Measurements from ENCODE around the gene IL23A. TPM values are rescaled to one million over a fixed set of nuclear protein-coding genes. Genes with fewer than 3 reads are reported as not detected.

IL23A gene
- total and polyA plus RNA-seq, 2 of the 13 experiments (the other 11 are each of a cell fraction or from before 2014, with no cell fraction given) = 0.33 to 0.35 TPM

DNA sequence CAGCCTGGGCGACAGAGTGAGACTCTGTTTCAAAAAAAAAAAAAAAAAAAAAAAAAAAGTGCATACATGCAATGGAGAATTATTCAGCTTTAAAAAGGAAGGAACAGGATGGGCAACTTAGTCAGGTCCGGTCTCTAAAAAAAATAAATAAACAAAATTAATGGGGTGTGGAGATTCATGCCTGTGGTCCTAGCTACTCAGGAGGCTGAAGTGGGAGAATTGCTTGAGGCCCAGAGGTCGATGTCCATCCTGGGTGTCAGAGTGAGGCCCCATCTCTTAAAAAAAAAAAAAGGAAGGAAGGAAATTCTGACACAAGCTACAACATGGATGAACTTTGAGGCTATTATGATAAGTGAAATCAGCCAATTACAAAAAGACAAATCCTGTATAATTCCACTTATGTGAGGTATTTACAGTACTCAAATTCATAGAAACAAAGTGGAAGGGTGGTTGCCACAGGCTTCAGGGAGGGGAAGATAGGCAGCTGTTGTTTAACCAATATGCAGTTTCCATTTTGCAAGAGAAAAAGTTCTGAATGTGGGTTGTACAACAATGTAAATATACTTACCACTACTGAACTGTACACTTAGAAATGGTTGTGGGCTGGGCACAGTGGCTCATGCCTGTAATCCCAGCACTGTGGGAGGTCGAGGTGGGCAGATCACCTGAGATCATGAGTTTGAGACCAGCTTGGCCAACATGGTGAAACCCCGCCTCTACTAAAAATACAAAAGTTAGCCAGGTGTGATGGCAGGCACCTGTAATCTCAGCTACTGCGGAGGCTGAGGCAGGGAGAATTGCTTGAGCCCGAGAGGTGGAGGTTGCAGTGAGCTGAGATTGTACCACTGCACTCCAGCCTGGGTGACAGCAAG lies 36.3 kb downstream of the IL23A start (continued):
- TF ChIP-seq, protein P1, sequence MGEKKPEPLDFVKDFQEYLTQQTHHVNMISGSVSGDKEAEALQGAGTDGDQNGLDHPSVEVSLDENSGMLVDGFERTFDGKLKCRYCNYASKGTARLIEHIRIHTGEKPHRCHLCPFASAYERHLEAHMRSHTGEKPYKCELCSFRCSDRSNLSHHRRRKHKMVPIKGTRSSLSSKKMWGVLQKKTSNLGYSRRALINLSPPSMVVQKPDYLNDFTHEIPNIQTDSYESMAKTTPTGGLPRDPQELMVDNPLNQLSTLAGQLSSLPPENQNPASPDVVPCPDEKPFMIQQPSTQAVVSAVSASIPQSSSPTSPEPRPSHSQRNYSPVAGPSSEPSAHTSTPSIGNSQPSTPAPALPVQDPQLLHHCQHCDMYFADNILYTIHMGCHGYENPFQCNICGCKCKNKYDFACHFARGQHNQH (CRISPR knock-in tag; IDR thresholded peaks at IDR 0.05) = 0 out of 2 replicates have a peak, but pooled peaks have one; percentile 20
- TF ChIP-seq, protein P2, sequence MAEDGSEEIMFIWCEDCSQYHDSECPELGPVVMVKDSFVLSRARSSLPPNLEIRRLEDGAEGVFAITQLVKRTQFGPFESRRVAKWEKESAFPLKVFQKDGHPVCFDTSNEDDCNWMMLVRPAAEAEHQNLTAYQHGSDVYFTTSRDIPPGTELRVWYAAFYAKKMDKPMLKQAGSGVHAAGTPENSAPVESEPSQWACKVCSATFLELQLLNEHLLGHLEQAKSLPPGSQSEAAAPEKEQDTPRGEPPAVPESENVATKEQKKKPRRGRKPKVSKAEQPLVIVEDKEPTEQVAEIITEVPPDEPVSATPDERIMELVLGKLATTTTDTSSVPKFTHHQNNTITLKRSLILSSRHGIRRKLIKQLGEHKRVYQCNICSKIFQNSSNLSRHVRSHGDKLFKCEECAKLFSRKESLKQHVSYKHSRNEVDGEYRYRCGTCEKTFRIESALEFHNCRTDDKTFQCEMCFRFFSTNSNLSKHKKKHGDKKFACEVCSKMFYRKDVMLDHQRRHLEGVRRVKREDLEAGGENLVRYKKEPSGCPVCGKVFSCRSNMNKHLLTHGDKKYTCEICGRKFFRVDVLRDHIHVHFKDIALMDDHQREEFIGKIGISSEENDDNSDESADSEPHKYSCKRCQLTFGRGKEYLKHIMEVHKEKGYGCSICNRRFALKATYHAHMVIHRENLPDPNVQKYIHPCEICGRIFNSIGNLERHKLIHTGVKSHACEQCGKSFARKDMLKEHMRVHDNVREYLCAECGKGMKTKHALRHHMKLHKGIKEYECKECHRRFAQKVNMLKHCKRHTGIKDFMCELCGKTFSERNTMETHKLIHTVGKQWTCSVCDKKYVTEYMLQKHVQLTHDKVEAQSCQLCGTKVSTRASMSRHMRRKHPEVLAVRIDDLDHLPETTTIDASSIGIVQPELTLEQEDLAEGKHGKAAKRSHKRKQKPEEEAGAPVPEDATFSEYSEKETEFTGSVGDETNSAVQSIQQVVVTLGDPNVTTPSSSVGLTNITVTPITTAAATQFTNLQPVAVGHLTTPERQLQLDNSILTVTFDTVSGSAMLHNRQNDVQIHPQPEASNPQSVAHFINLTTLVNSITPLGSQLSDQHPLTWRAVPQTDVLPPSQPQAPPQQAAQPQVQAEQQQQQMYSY (CRISPR knock-in tag; IDR thresholded peaks at IDR 0.05) = no peak
- TF ChIP-seq SOX13 (IDR thresholded peaks at IDR 0.05) = no peak
- TF ChIP-seq SOX13 (CRISPR knock-in tag; conservative IDR thresholded peaks at IDR 0.05 in 1 of 2, IDR thresholded peaks at IDR 0.05 in 1 of 2) = peak in 1 of 2 experiments; percentile 16; a peak in 1 of 4 replicates
- TF ChIP-seq, protein P3, sequence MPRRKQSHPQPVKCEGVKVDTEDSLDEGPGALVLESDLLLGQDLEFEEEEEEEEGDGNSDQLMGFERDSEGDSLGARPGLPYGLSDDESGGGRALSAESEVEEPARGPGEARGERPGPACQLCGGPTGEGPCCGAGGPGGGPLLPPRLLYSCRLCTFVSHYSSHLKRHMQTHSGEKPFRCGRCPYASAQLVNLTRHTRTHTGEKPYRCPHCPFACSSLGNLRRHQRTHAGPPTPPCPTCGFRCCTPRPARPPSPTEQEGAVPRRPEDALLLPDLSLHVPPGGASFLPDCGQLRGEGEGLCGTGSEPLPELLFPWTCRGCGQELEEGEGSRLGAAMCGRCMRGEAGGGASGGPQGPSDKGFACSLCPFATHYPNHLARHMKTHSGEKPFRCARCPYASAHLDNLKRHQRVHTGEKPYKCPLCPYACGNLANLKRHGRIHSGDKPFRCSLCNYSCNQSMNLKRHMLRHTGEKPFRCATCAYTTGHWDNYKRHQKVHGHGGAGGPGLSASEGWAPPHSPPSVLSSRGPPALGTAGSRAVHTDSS (CRISPR knock-in tag; conservative IDR thresholded peaks at IDR 0.05) = no peak
- 0 out of 2 replicates have a peak, but pooled peaks have one; percentile 23 for TF ChIP-seq ISL2 (CRISPR knock-in tag; IDR thresholded peaks at IDR 0.05)
- no peak for TF ChIP-seq ZNF263 (CRISPR knock-in tag; IDR thresholded peaks at IDR 0.05)
- TF ChIP-seq, protein P4, sequence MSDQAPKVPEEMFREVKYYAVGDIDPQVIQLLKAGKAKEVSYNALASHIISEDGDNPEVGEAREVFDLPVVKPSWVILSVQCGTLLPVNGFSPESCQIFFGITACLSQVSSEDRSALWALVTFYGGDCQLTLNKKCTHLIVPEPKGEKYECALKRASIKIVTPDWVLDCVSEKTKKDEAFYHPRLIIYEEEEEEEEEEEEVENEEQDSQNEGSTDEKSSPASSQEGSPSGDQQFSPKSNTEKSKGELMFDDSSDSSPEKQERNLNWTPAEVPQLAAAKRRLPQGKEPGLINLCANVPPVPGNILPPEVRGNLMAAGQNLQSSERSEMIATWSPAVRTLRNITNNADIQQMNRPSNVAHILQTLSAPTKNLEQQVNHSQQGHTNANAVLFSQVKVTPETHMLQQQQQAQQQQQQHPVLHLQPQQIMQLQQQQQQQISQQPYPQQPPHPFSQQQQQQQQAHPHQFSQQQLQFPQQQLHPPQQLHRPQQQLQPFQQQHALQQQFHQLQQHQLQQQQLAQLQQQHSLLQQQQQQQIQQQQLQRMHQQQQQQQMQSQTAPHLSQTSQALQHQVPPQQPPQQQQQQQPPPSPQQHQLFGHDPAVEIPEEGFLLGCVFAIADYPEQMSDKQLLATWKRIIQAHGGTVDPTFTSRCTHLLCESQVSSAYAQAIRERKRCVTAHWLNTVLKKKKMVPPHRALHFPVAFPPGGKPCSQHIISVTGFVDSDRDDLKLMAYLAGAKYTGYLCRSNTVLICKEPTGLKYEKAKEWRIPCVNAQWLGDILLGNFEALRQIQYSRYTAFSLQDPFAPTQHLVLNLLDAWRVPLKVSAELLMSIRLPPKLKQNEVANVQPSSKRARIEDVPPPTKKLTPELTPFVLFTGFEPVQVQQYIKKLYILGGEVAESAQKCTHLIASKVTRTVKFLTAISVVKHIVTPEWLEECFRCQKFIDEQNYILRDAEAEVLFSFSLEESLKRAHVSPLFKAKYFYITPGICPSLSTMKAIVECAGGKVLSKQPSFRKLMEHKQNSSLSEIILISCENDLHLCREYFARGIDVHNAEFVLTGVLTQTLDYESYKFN (CRISPR knock-in tag; conservative IDR thresholded peaks at IDR 0.05) = peak; percentile 57
- TF ChIP-seq ZNF562 (CRISPR knock-in tag; IDR thresholded peaks at IDR 0.05; ENCODE audit: borderline replicate concordance) = no peak
- TF ChIP-seq, protein P5, sequence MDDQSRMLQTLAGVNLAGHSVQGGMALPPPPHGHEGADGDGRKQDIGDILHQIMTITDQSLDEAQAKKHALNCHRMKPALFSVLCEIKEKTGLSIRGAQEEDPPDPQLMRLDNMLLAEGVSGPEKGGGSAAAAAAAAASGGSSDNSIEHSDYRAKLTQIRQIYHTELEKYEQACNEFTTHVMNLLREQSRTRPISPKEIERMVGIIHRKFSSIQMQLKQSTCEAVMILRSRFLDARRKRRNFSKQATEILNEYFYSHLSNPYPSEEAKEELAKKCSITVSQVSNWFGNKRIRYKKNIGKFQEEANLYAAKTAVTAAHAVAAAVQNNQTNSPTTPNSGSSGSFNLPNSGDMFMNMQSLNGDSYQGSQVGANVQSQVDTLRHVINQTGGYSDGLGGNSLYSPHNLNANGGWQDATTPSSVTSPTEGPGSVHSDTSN (CRISPR knock-in tag; IDR thresholded peaks at IDR 0.05; ENCODE audit: borderline replicate concordance) = no peak
- no peak for TF ChIP-seq PPARG (CRISPR knock-in tag; conservative IDR thresholded peaks at IDR 0.05)
- no peak for TF ChIP-seq SOX6 (IDR thresholded peaks at IDR 0.05)
- TF ChIP-seq SOX6 (CRISPR knock-in tag; IDR thresholded peaks at IDR 0.05) = peak; percentile 32; the same call in 1 of the 2 replicates
- TF ChIP-seq ZBTB7B (CRISPR knock-in tag; IDR thresholded peaks at IDR 0.05) = no peak
- TF ChIP-seq PHB2 (IDR thresholded peaks at IDR 0.05; ENCODE audit: partially characterized antibody) = no peak
- peak; percentile 34 for TF ChIP-seq FOXA3 (CRISPR knock-in tag; IDR thresholded peaks at IDR 0.05)
- no peak for TF ChIP-seq JDP2 (CRISPR knock-in tag; IDR thresholded peaks at IDR 0.05; ENCODE audit: borderline replicate concordance)
- TF ChIP-seq NCOA2 (CRISPR knock-in tag; IDR thresholded peaks at IDR 0.05) = no peak

Data from HepG2 (cell line).